Testis (tissue), 3 donors: ENCODE data around the gene C5orf15. TPM values are rescaled to one million over a fixed set of nuclear protein-coding genes. Genes with fewer than 3 reads are reported as not detected.

Source experiments
- DNase-seq: peaks from one replicate; pipeline ENCODE4 v3.0.0-alpha.2; 2019
- H3K27ac ChIP-seq, 2 donors: fragments of 200-600 bp; sonication (generic); one replicate each; pipeline ENCODE4 v1.5.1; 2019
- H3K27me3 ChIP-seq: fragments of 200-600 bp; sonication (generic); one replicate; pipeline ENCODE4 v1.5.1; 2019
- H3K36me3 ChIP-seq: fragments of 200-600 bp; sonication (generic); one replicate; pipeline ENCODE4 v1.5.1; 2017; ENCODE audit warnings: low read depth; ENCODE audit errors: missing control alignments
- H3K4me1 ChIP-seq: fragments of 200-600 bp; sonication (generic); one replicate; pipeline ENCODE4 v1.5.1; 2019
- H3K4me3 ChIP-seq, 2 donors: fragments of 200-600 bp; sonication (generic); one replicate each; pipeline ENCODE4 v1.5.1; 2017 to 2019
- H3K9me3 ChIP-seq: fragments of 200-600 bp; sonication (generic); one replicate; pipeline ENCODE4 v1.5.1; 2017
- CTCF ChIP-seq, 3 experiments: fragments of 450-650 bp in 2 of 3; fragments of 200-600 bp in 1 of 3; sonication (generic) in 1 of 3; IDR thresholded peaks; one replicate each; pipeline ENCODE4 v1.5.1; 2016 to 2019; ENCODE audit warnings: antibody characterized with exemption in 3 of 3, mild to moderate bottlenecking in 2 of 3, moderate library complexity in 1 of 3
- POLR2A ChIP-seq: fragments of 450-650 bp; IDR thresholded peaks from one replicate; pipeline ENCODE4 v1.6.1; 2017; ENCODE audit warnings: antibody characterized with exemption, mild to moderate bottlenecking, moderate library complexity
- WGBS, 2 donors: methylation state at CpG; one replicate each; pipeline ENCODE4 v1.1.5; 2018; 5-methylcytosine and 5-hydroxymethylcytosine counted together
- intact Hi-C: fragments of 100-400 bp; cut with DNase I; formaldehyde crosslinking; loops from one replicate; pipeline ENCODE4 v1.15.1; 2023; ENCODE audit warnings: low total_unique reads
- polyA plus RNA-seq: library from polyadenylated mRNA; stranded (reverse); fragments of 350-450 nt; fragmentation: Illumina TruSeq; extraction: RNeasy Lipid Tissue Mini Kit (QIAGEN cat#74804); gene quantifications from one replicate; pipeline ENCODE4 v1.2.3, GENCODE V29; 2014; ENCODE audit warnings: low read depth, low replicate concordance; ENCODE audit not compliant: insufficient read depth
- total RNA-seq, 2 donors: library from RNA; depleted of rRNA; stranded (reverse); fragments of >200 nt; gene quantifications; one replicate each; pipeline ENCODE4 v1.2.3, GENCODE V29; 2016

The C5orf15 gene
- total and polyA plus RNA-seq, 3 donors from 2014 or later: 44.8 to 65.1 (median 62.9) TPM

DNA sequence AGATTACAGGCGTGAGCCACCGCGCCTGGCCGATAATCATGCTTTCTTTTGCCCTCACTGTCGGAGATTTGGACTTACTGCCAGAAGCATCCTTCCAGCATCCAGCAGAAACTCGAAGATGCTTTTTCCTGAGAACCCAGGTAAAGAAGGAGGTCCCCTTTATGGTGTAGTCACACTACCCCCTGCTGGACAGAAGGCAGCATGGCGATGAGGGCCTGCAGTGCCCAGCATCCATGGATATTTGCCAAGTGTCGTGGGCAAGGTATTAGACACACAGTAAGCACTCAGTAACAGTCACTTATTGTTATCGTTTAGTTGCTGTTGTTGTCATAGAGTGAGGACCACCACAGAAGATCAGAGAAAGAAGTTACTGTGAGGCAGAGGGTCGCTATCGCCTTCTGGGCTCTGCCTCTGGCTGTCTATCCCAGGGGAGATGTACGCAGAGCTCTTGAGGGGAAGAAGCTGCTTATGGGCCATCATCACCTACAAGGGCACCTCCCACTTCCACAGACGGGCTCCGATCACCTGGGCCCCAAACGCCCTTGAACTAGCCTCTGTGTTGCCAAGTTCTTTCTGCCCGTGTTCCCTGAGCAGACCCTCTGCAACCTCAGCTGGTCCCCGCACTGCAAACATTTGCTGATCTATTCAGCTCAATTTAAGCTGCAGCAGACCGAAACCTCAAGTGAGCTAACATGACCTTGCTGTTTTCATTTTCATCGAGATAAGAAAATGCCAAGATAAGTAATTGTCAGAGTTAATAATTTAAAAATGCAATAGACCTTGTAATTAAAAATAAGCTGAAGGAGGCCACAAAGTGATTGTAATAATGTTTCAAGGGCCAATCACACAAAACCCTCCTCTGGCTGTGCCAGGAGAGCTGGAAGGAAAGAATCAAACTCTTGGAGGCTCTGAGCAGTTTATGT is 23.9 kb downstream of the C5orf15 start:
- Histone ChIP-seq H3K4me3 (no peak overlapping the region), H3K27ac (no peak overlapping the region), H3K4me1 (peaks cover 3% of the 10 kb centered on the region), H3K27me3 (no peaks in the 10 kb centered on the region), H3K9me3 (no peaks in the 10 kb centered on the region), H3K36me3 (no peaks in the 10 kb centered on the region)
- TF ChIP-seq CTCF (IDR thresholded peaks at IDR 0.05) (peak; percentile 37 to 65 (median 55)), POLR2A (no peak)
- intact Hi-C loops: no loop called here
- DNase-seq: peak; percentile 78
- 61% methylated on average over 17 to 19 of the region's 19 CpGs for WGBS, 2 donors

DNA sequence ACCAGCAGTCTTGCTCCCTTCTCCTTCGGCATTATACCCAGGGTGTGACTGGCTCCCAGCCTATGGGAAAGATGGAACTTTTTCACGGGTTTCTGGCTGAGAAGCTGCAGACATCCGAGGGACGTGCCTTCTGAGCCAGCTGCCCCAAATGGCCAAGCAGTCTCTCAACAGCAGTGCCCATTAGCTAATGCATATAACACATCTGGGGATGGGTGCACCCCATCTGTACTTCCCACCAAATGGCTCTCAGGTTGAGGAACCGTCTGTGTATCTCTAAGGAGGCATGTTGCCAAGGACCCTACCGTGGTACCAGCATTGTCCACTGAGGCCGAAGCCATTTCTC is 25.0 kb downstream of the C5orf15 start:
- no peak overlapping the region for H3K4me3 ChIP-seq
- TF ChIP-seq CTCF (IDR thresholded peaks at IDR 0.05): no peak
- no peak for TF ChIP-seq POLR2A
- no peaks in the 10 kb centered on the region for H3K9me3 ChIP-seq
- H3K27me3 ChIP-seq: no peaks in the 10 kb centered on the region
- H3K27ac ChIP-seq: no peak overlapping the region
- no peaks in the 10 kb centered on the region for H3K36me3 ChIP-seq
- intact Hi-C loops: no loop called here
- WGBS, 2 donors: 80 to 92% methylated on average over 3 to 7 of the region's 7 CpGs
- peaks cover 3% of the 10 kb centered on the region for H3K4me1 ChIP-seq
- DNase-seq: no peak

DNA sequence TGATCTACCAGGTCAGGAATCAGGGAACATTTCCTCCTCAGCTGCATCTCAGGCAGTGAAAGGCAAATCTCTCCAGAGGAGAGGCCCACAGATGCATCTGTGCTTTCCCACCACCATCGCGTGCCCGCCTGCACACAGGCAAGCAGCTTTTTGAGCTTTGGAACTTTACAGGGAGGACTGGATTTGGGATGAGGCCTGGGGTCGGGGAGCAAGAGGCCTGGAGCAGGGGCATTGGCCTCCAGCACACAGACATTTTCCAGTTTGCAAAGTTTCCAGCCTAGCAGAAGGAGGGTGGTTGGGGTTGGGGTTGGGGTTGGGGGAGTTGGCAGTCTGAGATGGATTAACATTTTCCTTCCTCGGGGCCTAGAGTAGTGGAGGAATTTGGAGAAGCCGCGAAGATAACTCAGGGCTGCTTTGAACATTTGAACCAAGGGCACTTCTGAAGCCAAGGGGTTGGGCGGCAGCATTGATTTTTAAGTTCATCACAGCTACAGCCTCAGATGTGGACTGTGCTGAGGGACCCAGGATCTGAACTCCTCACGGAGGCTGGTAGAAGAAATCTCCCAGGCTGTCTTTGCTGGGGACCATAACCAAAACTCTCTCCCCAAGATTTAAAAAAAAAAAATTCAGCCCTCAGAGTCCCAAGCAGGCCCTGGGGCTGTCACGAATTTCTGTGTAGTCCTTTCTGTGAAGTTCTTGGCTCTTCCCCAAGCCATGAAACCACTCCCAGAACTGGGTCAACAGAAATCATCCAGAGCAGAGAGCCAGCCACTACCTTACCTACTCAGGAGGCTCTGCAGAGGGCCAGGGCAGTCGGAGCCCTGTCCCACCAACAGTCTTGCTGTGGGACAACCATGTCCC is 25.6 kb downstream of the C5orf15 start:
- Histone ChIP-seq H3K4me1 (peaks cover 3% of the 10 kb centered on the region), H3K9me3 (no peaks in the 10 kb centered on the region), H3K4me3 (no peak overlapping the region), H3K27me3 (no peaks in the 10 kb centered on the region), H3K27ac (no peak overlapping the region), H3K36me3 (no peaks in the 10 kb centered on the region)
- intact Hi-C loops: no loop called here
- TF ChIP-seq POLR2A (no peak), CTCF (IDR thresholded peaks at IDR 0.05) (no peak)
- 59 to 73% methylated on average over 10 to 11 of the region's 11 CpGs for WGBS, 2 donors
- DNase-seq: peak; percentile 29

- TF ChIP-seq CTCF (IDR thresholded peaks at IDR 0.05) (no peak), POLR2A (no peak)
- Histone ChIP-seq H3K4me1 (peaks cover 3% of the 10 kb centered on the region), H3K27me3 (no peaks in the 10 kb centered on the region), H3K9me3 (no peaks in the 10 kb centered on the region), H3K27ac (no peak overlapping the region), H3K36me3 (no peaks in the 10 kb centered on the region), H3K4me3 (no peak overlapping the region)
- WGBS, 2 donors: 85 to 95% methylated on average over 8 of the region's 8 CpGs
- intact Hi-C loops: no loop called here
- no peak for DNase-seq
Observed at GRCh38 chr5:133941456-133942196, 26.8 kb downstream of the C5orf15 start.
